GM18873 (cell line): ENCODE results near the gene CNOT8.
"Not testable (repeated sequence)": the region's sequence is repeated elsewhere in the genome, so short reads cannot be mapped to it uniquely, and the experiment has no call there.

Source experiments
- ATAC-seq: cut with Tn5 transposase; IDR thresholded peaks from one replicate; pipeline ENCODE4 v1.9.1; 2021; ENCODE audit warnings: mild to moderate bottlenecking, moderate library complexity, moderate number of reproducible peaks; ENCODE audit not compliant: unreplicated experiment, low FRiP score

CNOT8 gene

GRCh38 chr5:154858297-154858971 lies at the start of gene CNOT8:
Gene CNOT8 (plus strand): TSS chr5:154858627. CDS start chr5:154863279, 4,652 bp downstream.
- peak; percentile 66 for ATAC-seq

GRCh38 chr5:154811239-154811638 lies 47.2 kb upstream of the CNOT8 start:
- ATAC-seq: no peak

- no peak for ATAC-seq
Observed at GRCh38 chr5:154811653-154812465, 46.6 kb upstream of the CNOT8 start.

GRCh38 chr5:154813158-154813557 lies 45.3 kb upstream of the CNOT8 start:
- no peak for ATAC-seq

DNA sequence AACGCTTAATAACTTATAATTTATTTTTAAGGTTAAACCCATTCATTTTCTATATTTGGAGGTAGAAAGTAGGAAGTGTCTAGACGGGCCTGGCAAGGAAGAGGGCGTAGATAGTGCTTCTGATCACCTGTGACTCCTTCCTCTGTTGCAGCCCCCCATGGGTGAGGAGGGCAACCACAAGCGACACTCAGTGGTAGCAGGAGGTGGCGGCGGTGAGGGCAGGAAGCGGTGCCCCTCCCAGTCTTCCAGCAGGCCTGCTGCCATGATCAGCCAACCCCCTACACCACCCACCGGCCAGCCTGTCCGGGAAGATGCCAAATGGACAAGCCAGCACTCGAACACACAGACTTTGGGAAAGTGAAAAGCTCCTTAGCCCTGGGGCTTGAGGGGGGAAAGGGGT lies 44.7 kb upstream of the CNOT8 start:
- ATAC-seq: no peak

DNA sequence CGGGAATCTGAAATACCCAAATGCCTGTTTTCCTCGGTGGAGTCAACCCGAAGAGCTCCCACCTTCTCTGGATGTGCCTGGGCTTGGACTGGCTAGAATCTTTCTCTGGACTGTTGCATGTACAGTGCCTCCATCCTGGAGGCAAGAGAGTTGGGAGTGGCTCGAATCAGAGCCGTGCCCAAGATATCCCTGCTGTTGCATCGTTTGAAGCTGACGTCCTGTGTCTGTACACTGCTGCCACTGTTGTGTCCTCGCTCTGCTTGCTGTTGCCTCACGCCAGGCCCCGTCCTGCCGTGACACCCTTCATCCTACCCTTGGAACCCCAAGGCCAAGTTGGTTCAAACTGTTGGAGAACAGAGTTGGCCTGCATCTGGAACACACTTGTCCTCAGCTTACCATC lies 43.4 kb upstream of the CNOT8 start:
- no peak for ATAC-seq

DNA sequence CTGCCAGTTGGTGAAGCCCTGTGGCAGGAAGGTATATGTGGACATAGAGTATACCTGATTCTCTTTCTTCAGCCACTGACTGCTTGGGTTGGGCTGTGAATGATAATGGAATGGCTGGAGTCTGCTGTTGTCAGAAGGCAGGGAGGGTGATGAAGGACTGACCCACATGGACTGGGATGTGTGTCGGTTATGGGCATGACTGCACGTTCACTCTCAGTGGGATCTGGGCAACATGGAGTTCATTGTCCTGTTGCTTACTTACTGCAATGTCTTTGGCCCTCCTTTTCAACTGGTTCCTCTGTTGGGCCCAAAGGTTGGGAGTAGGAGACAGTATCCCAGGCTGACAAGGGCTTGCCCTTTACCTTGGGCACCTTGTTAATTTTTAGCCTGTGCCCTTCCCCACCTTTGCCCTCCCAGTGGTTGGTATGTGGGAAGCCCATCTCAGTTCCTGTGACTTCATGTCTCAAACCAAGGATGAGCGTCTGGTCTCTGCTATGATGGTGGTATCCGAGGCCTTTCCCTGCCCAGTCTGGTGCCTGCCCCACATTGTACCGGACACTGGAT lies 42.7 kb upstream of the CNOT8 start:
- ATAC-seq: no peak

- ATAC-seq: no peak
Observed at GRCh38 chr5:154816891-154817492, 41.4 kb upstream of the CNOT8 start.

- no peak for ATAC-seq
Observed at GRCh38 chr5:154817815-154818214, 40.6 kb upstream of the CNOT8 start.

- ATAC-seq: no peak
Observed at GRCh38 chr5:154818471-154819116, 39.8 kb upstream of the CNOT8 start.

DNA sequence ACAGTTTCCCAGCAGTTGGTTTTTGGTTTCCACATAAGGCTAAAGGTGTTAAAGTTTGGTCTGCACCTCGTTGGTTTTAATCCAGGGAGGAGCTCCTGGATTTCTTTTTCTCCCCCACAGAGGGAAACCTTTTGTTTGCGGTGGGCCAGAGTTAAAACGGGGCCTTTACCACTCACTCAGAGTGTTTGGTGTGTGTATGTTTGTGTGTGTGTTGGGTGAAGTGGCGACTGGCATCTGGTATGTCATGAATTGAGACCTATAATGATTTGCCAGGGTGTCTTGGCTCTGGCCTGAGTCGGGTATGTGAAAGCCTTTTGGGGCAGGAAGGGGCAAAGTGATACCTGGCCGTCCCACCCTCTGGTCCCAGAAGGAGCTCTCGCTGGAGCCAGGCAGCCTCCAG lies 38.9 kb upstream of the CNOT8 start:
- ATAC-seq: no peak

DNA sequence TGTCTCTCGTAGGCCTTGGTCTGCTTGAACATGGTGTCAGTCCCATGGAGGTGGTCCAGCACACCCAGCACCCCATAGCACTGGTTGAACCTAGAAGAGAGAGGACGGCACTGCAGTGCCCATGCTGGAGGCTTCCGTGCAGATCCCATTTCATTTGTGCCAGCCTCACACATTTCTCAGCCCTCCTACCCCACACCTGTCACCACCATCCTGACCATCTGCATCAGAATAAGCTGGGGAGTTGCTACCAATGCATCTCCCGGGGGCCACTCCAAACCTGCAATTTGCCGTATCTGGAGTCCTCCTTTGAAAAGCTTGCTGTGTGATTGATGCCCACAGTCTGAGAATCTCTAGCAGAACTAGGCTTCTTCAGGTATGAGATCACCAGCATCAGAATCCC lies 38.0 kb upstream of the CNOT8 start:
- no peak for ATAC-seq

DNA sequence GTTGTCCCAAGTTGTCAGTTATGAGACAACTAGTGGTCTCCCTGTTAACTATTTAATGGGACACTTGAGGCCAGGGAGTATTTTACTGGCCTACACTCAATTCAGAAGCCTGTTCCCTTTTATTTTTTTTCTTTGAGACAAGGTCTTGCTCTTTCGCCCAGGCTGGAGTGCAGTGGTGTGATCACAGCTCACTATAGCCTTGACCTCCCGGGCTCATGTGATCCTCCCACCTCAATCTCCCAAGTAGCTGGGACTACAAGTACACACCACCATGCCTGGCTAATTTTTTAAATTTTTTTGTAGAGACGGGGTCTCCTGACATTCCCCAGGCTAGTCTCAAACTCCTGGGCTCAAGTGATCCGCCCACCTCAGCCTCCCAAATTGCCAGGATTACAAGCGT lies 35.5 kb upstream of the CNOT8 start:
- ATAC-seq: not testable (repeated sequence)

DNA sequence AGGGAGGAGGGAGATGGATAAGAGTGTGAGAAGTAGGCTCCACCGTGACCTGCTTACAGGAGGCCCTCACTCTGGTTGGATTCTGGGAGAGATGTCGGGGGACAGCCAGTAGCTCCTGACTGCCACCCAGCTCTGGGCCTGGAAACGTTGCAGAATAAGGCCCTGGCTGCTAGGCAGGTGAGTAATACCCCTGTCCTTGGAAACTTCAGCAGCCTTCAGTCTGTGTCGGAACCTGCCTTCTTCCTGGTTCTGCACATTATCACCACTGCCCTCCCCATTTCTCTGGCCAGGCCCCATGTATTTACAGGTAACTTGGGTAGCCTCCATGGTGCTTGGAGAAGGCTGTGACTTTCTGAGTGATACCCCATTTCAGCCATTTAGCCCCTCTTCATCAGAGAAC lies 34.8 kb upstream of the CNOT8 start:
- ATAC-seq: no peak

- no peak for ATAC-seq
Observed at GRCh38 chr5:154824070-154824469, 34.4 kb upstream of the CNOT8 start.

GRCh38 chr5:154829181-154829588 lies 29.2 kb upstream of the CNOT8 start:
- ATAC-seq: no peak

- no peak for ATAC-seq
Observed at GRCh38 chr5:154829589-154830218, 28.7 kb upstream of the CNOT8 start.

GRCh38 chr5:154830219-154830595 lies 28.2 kb upstream of the CNOT8 start:
- ATAC-seq: no peak

DNA sequence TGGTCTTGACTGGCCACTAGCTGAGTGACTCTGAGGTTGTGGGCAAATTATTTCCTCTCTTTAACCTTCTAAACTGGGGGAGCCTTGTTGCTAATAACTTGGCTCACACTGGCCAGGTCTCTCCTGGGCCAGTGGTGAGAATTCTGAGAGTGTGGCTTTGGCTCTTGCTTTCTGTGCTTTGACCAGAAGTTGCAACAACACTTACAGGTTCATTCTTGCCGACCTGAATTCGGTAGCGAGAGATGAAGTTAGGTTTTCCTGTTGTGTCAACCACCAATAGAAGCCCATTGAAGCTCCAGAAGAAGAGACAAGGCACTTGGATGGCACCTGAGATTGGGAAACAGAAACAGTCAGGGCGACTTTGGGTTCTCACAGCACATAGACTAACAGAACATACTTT lies 27.8 kb upstream of the CNOT8 start:
- no peak for ATAC-seq

GRCh38 chr5:154831451-154831850 lies 27.0 kb upstream of the CNOT8 start:
- no peak for ATAC-seq
